ENCODE measurements around the gene LEPR.
"Not testable (repeated sequence)": the region's sequence is repeated elsewhere in the genome, so short reads cannot be mapped to it uniquely, and the experiment has no call there.

Gene LEPR, protein sequence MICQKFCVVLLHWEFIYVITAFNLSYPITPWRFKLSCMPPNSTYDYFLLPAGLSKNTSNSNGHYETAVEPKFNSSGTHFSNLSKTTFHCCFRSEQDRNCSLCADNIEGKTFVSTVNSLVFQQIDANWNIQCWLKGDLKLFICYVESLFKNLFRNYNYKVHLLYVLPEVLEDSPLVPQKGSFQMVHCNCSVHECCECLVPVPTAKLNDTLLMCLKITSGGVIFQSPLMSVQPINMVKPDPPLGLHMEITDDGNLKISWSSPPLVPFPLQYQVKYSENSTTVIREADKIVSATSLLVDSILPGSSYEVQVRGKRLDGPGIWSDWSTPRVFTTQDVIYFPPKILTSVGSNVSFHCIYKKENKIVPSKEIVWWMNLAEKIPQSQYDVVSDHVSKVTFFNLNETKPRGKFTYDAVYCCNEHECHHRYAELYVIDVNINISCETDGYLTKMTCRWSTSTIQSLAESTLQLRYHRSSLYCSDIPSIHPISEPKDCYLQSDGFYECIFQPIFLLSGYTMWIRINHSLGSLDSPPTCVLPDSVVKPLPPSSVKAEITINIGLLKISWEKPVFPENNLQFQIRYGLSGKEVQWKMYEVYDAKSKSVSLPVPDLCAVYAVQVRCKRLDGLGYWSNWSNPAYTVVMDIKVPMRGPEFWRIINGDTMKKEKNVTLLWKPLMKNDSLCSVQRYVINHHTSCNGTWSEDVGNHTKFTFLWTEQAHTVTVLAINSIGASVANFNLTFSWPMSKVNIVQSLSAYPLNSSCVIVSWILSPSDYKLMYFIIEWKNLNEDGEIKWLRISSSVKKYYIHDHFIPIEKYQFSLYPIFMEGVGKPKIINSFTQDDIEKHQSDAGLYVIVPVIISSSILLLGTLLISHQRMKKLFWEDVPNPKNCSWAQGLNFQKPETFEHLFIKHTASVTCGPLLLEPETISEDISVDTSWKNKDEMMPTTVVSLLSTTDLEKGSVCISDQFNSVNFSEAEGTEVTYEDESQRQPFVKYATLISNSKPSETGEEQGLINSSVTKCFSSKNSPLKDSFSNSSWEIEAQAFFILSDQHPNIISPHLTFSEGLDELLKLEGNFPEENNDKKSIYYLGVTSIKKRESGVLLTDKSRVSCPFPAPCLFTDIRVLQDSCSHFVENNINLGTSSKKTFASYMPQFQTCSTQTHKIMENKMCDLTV

DNA sequence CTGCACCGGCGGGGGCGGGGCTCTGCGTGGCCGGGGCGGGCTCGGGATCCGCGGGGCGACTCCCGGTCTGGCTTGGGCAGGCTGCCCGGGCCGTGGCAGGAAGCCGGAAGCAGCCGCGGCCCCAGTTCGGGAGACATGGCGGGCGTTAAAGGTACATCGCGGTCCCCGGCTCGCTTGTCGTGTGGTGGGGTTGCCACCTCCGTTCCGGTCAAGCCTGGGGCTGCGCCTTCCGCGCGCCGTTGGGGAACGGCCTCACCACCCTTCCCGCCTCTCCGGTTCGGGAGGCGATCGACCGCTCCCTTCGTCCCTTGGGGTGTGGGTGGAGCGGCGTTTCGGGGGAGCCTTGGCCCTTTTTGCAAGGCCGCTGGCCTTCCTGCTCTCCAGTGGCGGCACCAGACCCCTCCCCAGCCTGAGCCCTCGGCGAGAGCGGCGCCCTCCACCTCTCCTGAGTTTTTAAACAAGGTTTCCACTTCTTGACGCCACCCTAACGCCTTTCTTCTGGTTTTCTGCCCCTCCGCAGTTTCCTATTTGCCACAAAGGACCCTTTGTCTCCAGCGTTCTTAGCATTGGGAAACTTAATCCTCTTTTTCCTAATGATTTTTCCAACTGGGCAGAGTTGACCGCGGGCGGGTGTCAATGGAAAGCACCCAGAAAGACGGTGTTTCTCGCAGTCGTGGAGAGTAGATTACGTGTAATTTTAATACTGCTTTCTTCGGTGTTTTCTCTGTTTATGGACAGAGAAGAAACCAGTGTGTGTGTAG, at the start of gene LEPR, which contains the start of gene LEPROT:
Gene LEPR, plus strand, starts transcription at position 79 of the 761 bp plus-strand sequence. CDS start 144,898 bp downstream, outside the sequence.
Gene LEPROT, plus strand, starts transcription at position 79 of the 761 bp plus-strand sequence. Its CDS starts 57 bp downstream, at position 136.
- DNase-seq, result peak; percentile 98

DNA sequence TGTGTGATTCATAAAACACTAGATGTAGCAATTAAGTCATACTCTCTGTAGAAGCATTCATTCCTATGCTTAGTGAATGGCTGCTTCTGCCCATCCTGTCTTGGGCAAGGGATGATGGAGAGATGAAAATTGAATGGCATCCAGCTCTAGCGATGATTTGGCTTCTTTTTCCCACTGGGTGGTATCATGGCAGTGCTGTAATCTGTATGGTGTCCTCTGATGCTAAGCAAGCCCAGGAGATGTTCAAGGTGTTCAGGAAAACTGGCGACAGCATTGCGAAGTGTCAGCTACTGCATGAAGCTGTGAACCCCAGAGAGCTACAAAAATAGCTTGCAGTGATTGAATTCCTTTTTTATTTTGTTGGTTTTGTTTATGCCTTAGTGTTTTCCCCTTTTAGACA, 48.9 kb upstream of the LEPR start:
- no peak for DNase-seq

DNA sequence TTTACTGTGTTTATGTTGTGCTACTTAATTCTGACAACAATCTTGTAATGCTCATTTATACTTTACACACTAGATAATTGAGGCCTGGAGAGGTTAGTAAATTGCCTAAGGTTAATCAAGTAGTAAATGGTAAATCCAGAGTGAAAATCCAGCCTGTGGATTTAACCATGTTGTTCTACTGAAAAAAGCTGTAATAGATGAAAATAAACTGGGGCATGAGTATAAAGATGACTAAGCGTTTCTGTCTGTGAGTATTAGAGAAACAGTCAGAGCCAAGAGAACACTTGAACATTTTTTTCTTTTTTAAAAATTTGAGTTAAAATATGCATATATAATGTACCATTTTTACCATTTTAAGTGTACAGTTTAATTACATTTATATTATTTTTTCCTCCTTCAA, 47.9 kb upstream of the LEPR start:
- no peak for DNase-seq

DNA sequence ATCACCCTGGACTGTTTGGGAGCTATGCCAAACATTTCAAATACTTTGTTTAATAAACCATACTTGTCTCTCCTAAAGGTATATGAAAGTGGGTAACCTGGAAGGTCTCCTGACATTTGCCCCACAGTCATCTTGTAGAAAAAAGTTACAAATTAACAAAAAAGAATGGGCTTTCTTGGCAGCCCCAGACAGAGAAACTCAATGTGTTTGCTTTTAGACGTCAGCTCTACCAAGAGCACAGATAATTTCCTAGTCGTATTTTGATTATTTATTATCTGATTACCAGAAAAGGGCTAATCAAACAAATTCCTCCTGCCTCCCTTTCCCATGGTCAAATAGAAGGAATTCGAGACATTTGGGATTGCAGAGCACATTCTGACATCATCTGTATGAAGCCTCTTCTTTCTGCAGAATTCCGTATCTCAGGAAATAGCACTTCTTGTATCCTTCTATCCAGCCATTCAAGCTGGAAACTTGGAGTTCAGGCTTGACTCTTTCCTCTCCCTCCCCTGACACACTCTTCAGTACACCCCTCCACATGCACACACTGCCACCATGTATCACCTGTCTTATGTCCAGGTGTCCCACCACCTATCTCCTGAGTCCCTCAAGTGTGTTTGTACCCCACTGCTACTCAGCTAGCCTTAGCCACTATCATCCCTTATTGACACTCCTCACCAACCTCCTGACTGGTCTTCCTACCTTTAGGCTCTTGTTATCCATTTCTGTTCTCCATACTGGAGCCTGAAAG, 42.8 kb upstream of the LEPR start:
- no peak for DNase-seq

DNA sequence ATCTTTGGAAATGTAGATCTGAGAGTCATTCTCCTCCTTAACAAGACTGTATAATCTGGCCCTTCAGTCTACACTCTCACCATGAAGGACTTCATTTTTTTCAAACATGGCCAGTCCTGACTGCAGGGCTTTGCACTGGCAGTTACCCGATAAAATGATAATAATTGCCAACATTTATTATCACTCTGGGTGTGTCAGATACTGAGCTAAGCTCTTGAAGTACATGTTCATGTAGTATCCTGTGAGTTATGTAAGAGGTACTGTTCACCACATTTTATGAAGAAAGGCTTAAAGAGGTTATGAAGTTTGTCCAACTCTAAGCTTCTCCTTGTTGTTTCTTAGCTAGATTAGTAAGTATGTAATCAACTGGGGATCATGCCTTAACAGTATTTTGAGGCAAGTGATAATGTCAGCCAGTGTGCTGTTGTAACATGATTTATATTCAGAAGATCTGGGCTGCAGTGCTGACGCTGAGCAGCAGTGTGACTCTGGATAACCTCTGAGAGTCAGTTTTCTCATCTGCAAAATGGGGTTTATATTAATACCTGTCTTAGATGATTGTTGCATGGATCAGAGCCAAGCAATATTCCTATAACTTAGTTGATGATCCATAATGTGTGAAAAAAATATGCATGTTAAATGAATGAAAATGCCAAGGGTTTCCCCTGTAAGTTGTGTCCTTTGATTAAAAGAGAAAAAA, 42.1 kb upstream of the LEPR start:
- DNase-seq, result no peak

DNA sequence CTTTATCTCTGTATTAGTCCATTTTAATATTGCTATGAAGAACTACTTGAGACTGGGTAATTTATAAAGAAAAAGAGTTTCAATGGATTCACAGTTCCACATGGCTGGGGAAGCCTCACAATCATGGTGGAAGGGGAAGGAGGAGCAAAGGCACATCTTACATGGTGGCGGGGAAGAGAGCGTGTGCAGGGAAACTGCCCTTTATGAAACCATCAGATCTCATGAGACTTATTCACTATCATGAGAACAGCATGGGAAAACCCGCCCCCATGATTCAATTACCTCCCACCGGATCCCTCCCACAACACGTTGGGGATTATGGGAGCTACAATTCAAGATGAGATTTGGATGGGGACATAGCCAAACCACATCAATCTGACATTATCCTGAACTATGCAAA, 36.0 kb upstream of the LEPR start:
- DNase-seq, result not testable (repeated sequence)

DNA sequence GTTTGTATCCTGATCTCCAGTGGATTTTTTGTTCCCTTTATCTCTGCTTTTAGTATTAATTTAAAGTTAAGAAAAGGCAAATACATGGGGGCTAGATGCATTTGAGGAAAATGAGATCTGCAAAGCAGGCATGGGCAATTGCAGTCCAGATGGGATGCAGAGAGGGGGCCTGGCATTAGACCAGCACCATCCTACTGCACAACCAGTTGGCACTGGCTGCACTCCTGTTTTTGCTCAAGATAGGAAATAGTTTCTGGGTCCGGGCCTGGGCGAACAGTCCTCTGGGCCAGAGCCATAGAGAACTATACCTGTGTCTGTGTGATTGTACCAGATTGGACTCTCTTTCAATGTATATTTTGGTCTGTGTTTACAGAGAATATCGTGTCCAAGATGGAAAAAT, 34.0 kb upstream of the LEPR start:
- no peak for DNase-seq

DNA sequence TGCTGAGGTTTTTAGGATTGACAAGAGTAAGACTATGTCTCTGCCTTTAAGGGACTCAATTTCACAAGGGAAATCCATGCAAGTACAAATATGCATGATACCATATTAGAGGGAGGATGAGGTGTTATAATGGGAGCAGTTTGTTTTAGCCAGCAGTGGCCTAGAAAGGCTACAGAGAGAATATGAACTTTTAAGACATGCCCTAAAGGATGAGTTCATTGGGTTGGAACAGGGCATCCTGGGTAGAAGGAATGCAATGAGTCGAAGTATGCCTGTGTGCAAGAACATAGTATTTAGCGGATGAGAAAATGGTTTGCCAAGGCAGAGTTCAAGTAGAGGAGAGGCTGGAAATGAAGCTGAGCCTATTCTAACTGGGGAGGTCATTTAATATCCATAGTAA, 32.6 kb upstream of the LEPR start:
- no peak for DNase-seq

DNA sequence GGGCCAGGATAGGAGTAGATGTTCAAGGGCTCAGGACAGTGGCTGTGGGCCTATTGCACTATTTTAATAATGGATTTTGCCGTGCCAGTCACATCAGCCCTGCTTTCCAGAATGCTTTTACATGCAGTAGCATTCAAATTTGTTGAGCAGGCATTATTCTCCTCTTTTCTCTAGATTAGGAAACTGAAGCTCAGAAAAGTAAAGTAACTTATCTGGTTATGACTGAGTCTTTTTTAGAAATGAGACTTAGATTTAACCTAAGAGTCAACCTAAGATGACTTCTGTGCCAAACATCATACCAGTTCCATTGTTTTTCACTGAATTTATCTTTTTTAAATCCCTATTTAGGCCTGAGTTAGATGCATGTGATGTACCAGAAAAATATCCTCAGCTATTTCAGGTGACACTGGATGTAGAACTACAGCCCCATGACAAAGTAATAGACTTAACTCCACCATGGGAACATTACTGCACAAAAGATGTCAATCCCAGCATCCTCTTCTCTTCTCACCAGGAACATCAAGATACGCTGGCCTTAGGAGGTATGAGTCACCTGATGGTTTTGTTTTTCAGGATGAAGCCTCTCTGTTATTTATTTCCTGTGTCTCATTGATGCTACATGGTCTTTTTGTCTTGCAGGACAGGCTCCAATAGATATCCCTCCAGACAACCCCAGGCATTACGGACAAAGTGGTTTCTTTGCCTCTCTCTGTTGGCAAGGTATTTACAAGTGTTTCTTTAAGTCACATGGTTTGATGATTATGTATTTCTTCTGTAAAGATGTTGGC, 31.4 kb upstream of the LEPR start:
- DNase-seq, result no peak

DNA sequence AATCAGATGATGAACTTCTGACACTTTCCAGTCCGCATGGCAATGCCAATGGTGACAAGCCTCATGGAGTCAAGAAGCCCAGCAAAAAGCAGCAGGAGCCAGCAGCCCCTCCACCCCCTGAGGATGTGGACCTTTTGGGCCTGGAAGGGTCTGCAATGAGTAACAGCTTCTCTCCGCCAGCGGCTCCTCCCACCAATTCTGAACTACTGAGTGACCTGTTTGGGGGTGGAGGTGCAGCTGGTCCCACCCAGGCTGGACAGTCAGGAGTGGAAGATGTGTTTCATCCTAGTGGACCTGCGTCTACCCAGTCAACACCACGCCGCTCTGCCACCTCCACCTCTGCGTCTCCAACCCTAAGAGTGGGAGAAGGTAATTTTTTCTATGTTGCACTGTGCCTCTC, 28.0 kb upstream of the LEPR start:
- DNase-seq, result no peak

DNA sequence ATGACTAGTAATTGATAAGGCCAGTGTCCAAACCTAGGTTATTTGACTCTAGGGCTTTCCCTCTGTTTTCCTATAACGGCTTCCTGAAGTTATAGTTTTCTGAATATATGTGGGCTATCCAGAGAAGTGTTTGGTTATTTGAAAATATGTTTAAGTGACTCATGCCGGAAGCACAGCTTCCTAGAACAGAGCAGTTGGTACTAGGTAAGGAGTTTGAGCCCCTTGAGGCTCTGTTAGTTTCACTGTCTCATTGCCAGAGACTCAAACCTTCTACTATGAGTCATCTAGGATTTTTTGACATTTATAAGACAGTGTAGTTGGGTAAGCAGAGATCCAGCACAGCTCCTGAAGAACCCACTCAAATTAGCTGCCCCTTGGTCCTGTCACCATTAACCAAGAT, 27.1 kb upstream of the LEPR start:
- DNase-seq, result no peak

DNA sequence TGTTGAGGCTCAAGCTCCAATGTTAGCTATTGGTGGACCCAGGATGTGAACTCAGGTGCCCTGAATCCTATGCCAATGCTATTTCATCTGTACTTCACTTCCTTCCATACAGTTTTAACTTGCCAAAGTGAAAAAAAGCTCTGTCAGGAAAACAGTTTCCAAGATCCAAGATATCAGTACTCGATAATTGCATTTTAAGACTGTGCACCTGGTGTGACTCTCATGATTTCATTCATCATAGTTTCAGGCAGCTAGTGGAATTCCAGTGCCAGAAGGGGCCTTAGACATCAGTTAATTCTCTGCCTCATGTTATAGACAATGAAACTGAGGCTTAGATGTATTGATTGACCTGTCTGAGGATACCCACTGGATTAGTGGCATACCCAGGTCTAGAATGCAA, 26.5 kb upstream of the LEPR start:
- no peak for DNase-seq

DNA sequence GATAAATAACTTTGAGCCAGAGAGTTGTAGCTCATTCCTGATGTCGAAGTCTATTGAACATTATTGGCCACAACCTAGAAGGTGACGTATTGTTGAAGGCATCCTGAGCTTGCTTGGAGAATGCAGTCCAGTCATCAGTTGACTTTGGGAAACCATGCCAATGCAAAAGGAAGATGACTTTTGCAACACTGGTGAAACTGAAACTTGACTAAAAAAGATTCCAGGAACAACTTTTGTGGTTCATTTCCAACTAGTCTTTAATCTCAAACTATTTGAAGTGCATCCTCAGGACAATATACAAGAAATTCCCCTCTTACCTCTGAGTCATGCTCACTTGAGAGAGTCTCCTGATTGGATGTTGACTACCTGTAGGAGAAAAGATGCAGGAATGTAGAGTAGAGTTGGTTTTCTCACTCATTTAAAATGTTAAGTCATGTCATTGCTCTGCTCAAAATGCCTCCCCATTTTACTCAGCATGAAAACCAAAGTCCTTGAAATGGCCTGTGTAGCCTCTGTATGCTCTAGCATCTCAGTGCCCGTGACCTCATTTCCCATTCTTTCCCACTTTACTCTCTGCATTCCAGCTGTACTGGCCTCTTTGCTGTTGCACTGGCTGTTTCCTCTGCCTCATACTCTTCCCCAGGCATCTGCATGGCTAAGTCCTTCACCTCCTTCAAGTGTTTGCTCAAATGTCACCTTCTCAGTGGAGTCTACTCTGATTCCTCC, 24.4 kb upstream of the LEPR start:
- no peak for DNase-seq

DNA sequence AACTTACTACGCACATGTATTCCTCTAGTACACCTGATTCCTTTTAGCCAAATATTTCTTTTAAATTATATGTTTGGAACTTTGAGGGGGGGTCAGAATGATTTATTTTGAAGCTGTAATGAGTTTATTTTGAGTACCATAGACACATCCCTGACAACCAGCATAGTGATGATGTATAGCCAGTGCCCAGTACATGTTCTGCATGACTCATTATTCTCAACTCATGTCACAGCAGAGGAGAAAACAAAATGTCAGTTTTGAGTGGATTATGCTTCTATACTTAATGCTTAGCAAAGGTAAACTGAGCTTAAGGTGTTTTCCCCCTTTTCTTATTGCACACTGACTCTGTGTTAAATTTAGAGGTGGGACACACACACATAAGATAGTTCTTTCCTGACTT, 22.4 kb upstream of the LEPR start:
- no peak for DNase-seq

DNA sequence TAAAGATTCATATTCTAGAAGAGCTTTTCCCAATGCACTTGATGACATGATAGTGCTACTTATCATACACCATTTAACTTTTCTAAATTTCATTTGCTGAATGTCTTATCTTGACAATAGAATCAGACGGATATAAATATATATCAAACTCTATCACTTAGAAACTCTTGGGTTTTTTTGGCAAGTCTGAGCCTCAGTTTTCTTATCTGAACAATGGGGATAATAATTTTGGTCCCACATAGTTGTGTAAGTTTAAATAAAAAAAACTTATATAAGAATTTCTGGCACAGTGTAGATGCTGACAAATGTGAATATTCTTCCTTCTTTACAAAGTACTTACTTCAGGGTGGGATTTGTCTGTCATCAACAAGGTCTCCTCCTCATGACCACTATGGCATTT, 21.5 kb upstream of the LEPR start:
- no peak for DNase-seq

DNA sequence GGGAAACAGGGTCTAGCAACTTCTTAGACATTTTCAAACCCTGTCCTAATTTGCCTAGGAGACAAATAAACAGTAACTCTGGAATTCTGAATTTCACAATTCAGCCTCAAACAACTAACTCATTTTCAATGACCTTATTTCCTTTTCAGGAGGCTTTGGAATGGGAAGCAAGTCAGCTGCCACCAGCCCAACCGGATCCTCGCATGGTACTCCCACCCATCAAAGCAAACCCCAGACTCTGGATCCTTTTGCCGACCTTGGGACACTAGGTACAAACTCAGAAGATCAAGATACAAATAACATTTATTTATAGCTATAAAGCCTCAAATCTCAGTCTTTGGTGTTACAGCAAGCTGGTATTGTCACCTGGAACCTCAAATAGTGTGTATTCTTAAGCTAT, 18.9 kb upstream of the LEPR start:
- DNase-seq, result no peak

DNA sequence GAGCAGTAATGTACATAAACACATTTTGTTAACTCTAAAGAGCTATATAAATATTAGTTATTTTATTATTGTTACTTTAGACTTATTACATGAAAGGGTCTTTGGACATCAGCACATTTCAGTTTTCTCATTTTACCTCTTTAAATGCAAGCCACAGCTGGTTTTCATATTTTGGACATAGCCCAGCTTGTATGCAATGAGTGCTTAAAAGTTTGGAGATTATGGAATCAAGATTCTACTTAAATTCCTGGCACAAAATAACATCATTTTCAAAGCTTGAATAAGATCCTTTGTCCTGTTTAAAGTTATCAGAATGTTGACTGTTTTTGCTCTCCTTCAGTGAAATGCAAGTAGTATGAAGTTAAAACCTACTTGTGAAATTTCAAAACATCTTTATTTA, 15.5 kb upstream of the LEPR start:
- DNase-seq, result no peak

DNA sequence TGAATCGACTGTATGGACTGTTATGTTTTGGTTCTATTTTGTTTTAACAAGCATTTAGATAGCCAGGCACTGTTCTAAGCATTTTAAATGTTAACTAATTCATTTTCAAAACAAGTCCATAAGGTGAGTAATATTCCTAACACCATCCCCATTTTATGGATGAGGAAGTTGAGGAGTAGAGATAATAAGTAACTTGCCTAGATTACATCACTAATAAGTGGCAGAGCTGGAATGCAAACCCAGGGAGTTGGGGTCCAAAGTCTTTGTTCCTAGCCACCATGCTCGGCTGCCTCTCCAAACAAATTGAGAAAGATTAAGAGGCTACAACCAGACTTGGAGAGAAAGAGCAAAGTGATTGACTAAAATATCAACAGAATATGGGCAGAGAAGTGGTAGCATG, 12.6 kb upstream of the LEPR start:
- no peak for DNase-seq

DNA sequence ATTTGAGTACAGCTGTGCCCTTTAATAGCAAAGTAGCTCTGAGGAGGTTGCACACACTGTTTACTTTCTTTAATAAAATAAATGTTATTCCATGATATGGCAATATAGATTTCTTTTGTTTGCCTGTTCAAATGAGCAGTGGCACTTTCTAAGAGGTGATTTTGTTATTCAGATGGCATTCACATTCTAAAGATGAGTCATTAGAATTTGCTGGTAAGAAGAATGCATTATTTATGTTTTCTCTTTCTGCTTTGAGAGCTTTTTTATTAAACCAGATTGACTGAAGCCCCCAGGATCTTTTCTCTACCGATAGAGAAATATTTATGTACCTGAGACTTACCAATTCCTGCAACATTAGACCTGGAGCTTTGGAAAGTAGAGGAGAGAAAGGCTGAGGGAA, 11.2 kb upstream of the LEPR start:
- no peak for DNase-seq
